H9 (cell line): ENCODE results near the gene CA12. TPM values are rescaled to one million over a fixed set of nuclear protein-coding genes. Genes with fewer than 3 reads are reported as not detected.

ENCODE experiments used
- DNase-seq: peaks from one replicate; pipeline ENCODE4 v3.0.0-alpha.2; 2017
- H2AFZ ChIP-seq: one replicate; pipeline ENCODE4 v1.6.1; 2013; ENCODE audit warnings: mild to moderate bottlenecking, low read length, control low read depth, moderate library complexity
- H2AK5ac ChIP-seq: 2 replicates; pipeline ENCODE4 v1.6.1; 2013; ENCODE audit warnings: low read length, control low read depth, mixed read lengths; ENCODE audit not compliant: insufficient read length
- H2BK120ac ChIP-seq: one replicate; pipeline ENCODE4 v1.6.1; 2013; ENCODE audit warnings: low read depth, mild to moderate bottlenecking, low read length, control low read depth, inconsistent platforms; ENCODE audit not compliant: poor library complexity, severe bottlenecking
- H2BK12ac ChIP-seq: 2 replicates; pipeline ENCODE4 v1.6.1; 2013; ENCODE audit warnings: low read length, control low read depth, mixed read lengths, low read depth; ENCODE audit not compliant: insufficient read length
- H2BK15ac ChIP-seq: 2 replicates; pipeline ENCODE4 v1.6.1; 2013; ENCODE audit warnings: low read depth, low read length, control low read depth
- H2BK20ac ChIP-seq: one replicate; pipeline ENCODE4 v1.6.1; 2013; ENCODE audit warnings: low read depth, mild to moderate bottlenecking, low read length, control low read depth, inconsistent platforms; ENCODE audit not compliant: poor library complexity, severe bottlenecking
- H2BK5ac ChIP-seq: 2 replicates; pipeline ENCODE4 v1.6.1; 2013; ENCODE audit warnings: low read length, control low read depth, mixed read lengths; ENCODE audit not compliant: insufficient read length
- H3K14ac ChIP-seq: 2 replicates; pipeline ENCODE4 v1.6.1; 2013; ENCODE audit warnings: low read length, control low read depth; ENCODE audit not compliant: insufficient read depth
- H3K18ac ChIP-seq: 2 replicates; pipeline ENCODE4 v1.6.1; 2013; ENCODE audit warnings: low read depth, mild to moderate bottlenecking, mixed read lengths, low read length, control low read depth; ENCODE audit not compliant: insufficient read length
- H3K23ac ChIP-seq: 2 replicates; pipeline ENCODE4 v1.6.1; 2013; ENCODE audit warnings: low read length, control low read depth, mixed read lengths, low read depth; ENCODE audit not compliant: insufficient read length
- H3K23me2 ChIP-seq: 2 replicates; pipeline ENCODE4 v1.6.1; 2013; ENCODE audit warnings: low read depth, mild to moderate bottlenecking, mixed read lengths, low read length, control low read depth; ENCODE audit not compliant: insufficient read length, poor library complexity, severe bottlenecking
- H3K27ac ChIP-seq: 2 replicates; pipeline ENCODE4 v1.5.1; 2013; ENCODE audit warnings: low read length, control low read depth, mixed read lengths, low read depth; ENCODE audit not compliant: insufficient read length
- H3K27me3 ChIP-seq: 2 replicates; pipeline ENCODE4 v1.6.1; 2013; ENCODE audit warnings: low read length, control low read depth, inconsistent platforms; ENCODE audit not compliant: insufficient read depth
- H3K4ac ChIP-seq: 2 replicates; pipeline ENCODE4 v1.6.1; 2013; ENCODE audit warnings: low read depth, mild to moderate bottlenecking, control low read depth, inconsistent platforms, low read length, moderate library complexity
- H3K4me1 ChIP-seq: 2 replicates; pipeline ENCODE4 v1.6.1; 2013; ENCODE audit warnings: low read length, control low read depth, inconsistent platforms; ENCODE audit not compliant: insufficient read depth
- H3K4me2 ChIP-seq: 2 replicates; pipeline ENCODE4 v1.6.1; 2013; ENCODE audit warnings: low read length, control low read depth, mixed read lengths; ENCODE audit not compliant: insufficient read length, insufficient read depth
- H3K56ac ChIP-seq: 2 replicates; pipeline ENCODE4 v1.6.1; 2013; ENCODE audit warnings: low read depth, mild to moderate bottlenecking, mixed read lengths, low read length, control low read depth; ENCODE audit not compliant: insufficient read length
- H3K79me1 ChIP-seq: 2 replicates; pipeline ENCODE4 v1.6.1; 2013; ENCODE audit warnings: low read depth, mild to moderate bottlenecking, moderate library complexity, low read length, control low read depth, inconsistent platforms; ENCODE audit not compliant: insufficient read depth, poor library complexity, severe bottlenecking
- H3K79me2 ChIP-seq: 2 replicates; pipeline ENCODE4 v1.6.1; 2013; ENCODE audit warnings: low read length, control low read depth, inconsistent platforms; ENCODE audit not compliant: insufficient read depth
- H3K9ac ChIP-seq: 2 replicates; pipeline ENCODE4 v1.6.1; 2013; ENCODE audit warnings: low read length, control low read depth, mixed read lengths; ENCODE audit not compliant: insufficient read length; ENCODE audit errors: extremely low read depth
- H3K9me3 ChIP-seq: one replicate; pipeline ENCODE4 v1.6.1; 2013; ENCODE audit warnings: low read depth, low read length, inconsistent platforms; ENCODE audit not compliant: control insufficient read depth
- H3T11ph ChIP-seq: one replicate; pipeline ENCODE4 v1.6.1; 2013; ENCODE audit warnings: mild to moderate bottlenecking, low read length, control low read depth, inconsistent platforms
- H4K20me1 ChIP-seq: one replicate; pipeline ENCODE4 v1.6.1; 2013; ENCODE audit not compliant: control insufficient read depth, insufficient read length, insufficient read depth
- H4K5ac ChIP-seq: 2 replicates; pipeline ENCODE4 v1.6.1; 2013; ENCODE audit warnings: low read depth, mild to moderate bottlenecking, mixed read lengths, low read length, control low read depth; ENCODE audit not compliant: insufficient read length
- H4K8ac ChIP-seq: replicated peaks from 2 replicates; pipeline ENCODE4 v1.6.1; 2013; ENCODE audit warnings: low read length, control low read depth, mixed read lengths, low read depth; ENCODE audit not compliant: insufficient read length
- H4K91ac ChIP-seq: 2 replicates; pipeline ENCODE4 v1.6.1; 2013; ENCODE audit warnings: low read depth, mild to moderate bottlenecking, moderate library complexity, mixed read lengths, low read length, control low read depth; ENCODE audit not compliant: insufficient read length
- H3K27ac Mint-ChIP-seq, 3 experiments: 2 replicates in 2 of 3; 3 replicates in 1 of 3; pipeline ENCODE4 v1.8.0; 2020 to 2021; ENCODE audit warnings: mixed read lengths in 3 of 3, mild to moderate bottlenecking in 1 of 3, moderate library complexity in 1 of 3
- H3K27me3 Mint-ChIP-seq: 2 replicates; pipeline ENCODE4 v1.8.0; 2021; ENCODE audit warnings: low read depth, mild to moderate bottlenecking, moderate library complexity, mixed read lengths
- H3K36me3 Mint-ChIP-seq, 3 experiments: 2 replicates in 2 of 3; 3 replicates in 1 of 3; pipeline ENCODE4 v1.8.0; 2020 to 2021; ENCODE audit warnings: low read depth in 3 of 3, mixed read lengths in 3 of 3; ENCODE audit not compliant: insufficient read depth in 1 of 3
- H3K4me1 Mint-ChIP-seq, 2 experiments: 2 replicates each; pipeline ENCODE4 v1.8.0; 2020; ENCODE audit warnings: mixed read lengths in 2 of 2
- H3K4me3 Mint-ChIP-seq, 2 experiments: 2 replicates in 1 of 2; 3 replicates in 1 of 2; pipeline ENCODE4 v1.8.0; 2020 to 2021; ENCODE audit warnings: mild to moderate bottlenecking in 2 of 2, mixed read lengths in 2 of 2, moderate library complexity in 1 of 2
- H3K9me3 Mint-ChIP-seq, 2 experiments: 2 replicates in 1 of 2; 3 replicates in 1 of 2; pipeline ENCODE4 v1.8.0; 2020; ENCODE audit warnings: mild to moderate bottlenecking in 2 of 2, mixed read lengths in 2 of 2, moderate library complexity in 1 of 2
- CTCF ChIP-seq: fragments of 200-600 bp; sonication (generic); conservative IDR thresholded peaks from 3 replicates; pipeline ENCODE4 v1.8.0; 2021; ENCODE audit warnings: antibody characterized with exemption, mild to moderate bottlenecking
- WGBS: extraction: QIAGEN DNeasy Blood & Tissue Kit; methylation state at CpG from one replicate; pipeline ENCODE4 v1.1.7; 2013; ENCODE audit warnings: missing lambda C conversion rate, low lambda C conversion rate, mixed read lengths; ENCODE audit not compliant: insufficient read length; ENCODE audit errors: extremely low coverage; 5-methylcytosine and 5-hydroxymethylcytosine counted together
- total RNA-seq: library from RNA; stranded (reverse); gene quantifications from 2 replicates; pipeline ENCODE4 v1.2.1, GENCODE V29; 2021

Gene CA12
- total RNA-seq, 1 experiment from 2014 or later, result 0.68 TPM

- no peak overlapping the region for H3K56ac ChIP-seq
- H2AFZ ChIP-seq, result no peak overlapping the region
- H3K79me2 ChIP-seq, result no peaks in the 10 kb centered on the region
- no peak overlapping the region for H2BK120ac ChIP-seq
- no peak overlapping the region for H2AK5ac ChIP-seq
- H3K4me1 Mint-ChIP-seq, result no peaks in the 10 kb centered on the region
- no peaks in the 10 kb centered on the region for H3K4me1 ChIP-seq
- H3K9me3 ChIP-seq, result no peaks in the 10 kb centered on the region
- WGBS, result no CpG with 5 or more reads among the region's 3 CpGs
- H4K8ac ChIP-seq, result no peak overlapping the region
- no peaks in the 10 kb centered on the region for H3K79me1 ChIP-seq
- no peak overlapping the region for H3K4me2 ChIP-seq
- no peak overlapping the region for H3T11ph ChIP-seq
- H2BK15ac ChIP-seq, result no peak overlapping the region
- no peak for DNase-seq
- no peaks in the 10 kb centered on the region for H4K20me1 ChIP-seq
- no peak overlapping the region for H3K4ac ChIP-seq
- no peak overlapping the region for H2BK5ac ChIP-seq
- no peaks in the 10 kb centered on the region for H3K9me3 Mint-ChIP-seq
- no peak overlapping the region for H2BK12ac ChIP-seq
- H3K27ac ChIP-seq, result no peak overlapping the region
- no peak overlapping the region for H3K23ac ChIP-seq
- H4K91ac ChIP-seq, result no peak overlapping the region
- H3K14ac ChIP-seq, result no peak overlapping the region
- H3K23me2 ChIP-seq, result no peaks in the 10 kb centered on the region
- no peak overlapping the region for H2BK20ac ChIP-seq
- no peaks in the 10 kb centered on the region for H3K27me3 Mint-ChIP-seq
- no peak overlapping the region for H3K27ac Mint-ChIP-seq
- H3K27me3 ChIP-seq, result no peaks in the 10 kb centered on the region
- no peak overlapping the region for H3K4me3 Mint-ChIP-seq
- H3K18ac ChIP-seq, result no peak overlapping the region
- TF ChIP-seq CTCF, result no peak
- H3K36me3 Mint-ChIP-seq, result peaks cover 0 to 13% (median 7%) of the 10 kb centered on the region in 3 experiments; a peak in 4 of 7 replicates
- no peak overlapping the region for H4K5ac ChIP-seq
- H3K9ac ChIP-seq, result no peak overlapping the region
These were observed 87.3 kb downstream of the CA12 start for GRCh38 chr15:63294359-63294758.
